ENCODE measurements around the gene GP9.

GP9 gene

GRCh38 chr3:129060276-129061022, at the start of gene GP9:
Gene GP9 (plus strand): TSS chr3:129060779. CDS start chr3:129061740, 961 bp downstream.
- Histone ChIP-seq H3K27me3 (ENCODE audit: control insufficient read depth, insufficient read depth, low read length) (no peaks in the 10 kb centered on the region), H3K9ac (ENCODE audit: low read length) (no peak within 1 kb of the TSS), H3K36me3 (ENCODE audit: control insufficient read depth, insufficient read depth, low read length) (no peaks in the 10 kb centered on the region), H3K4me3 (ENCODE audit: low read depth, low read length) (no peak within 1 kb of the TSS), H3K27ac (ENCODE audit: low read depth, low read length) (no peak within 1 kb of the TSS), H3K9me3 (ENCODE audit: control insufficient read depth, insufficient read depth, low read depth, low read length) (no peaks in the 10 kb centered on the region), H3K4me1 (ENCODE audit: control insufficient read depth, insufficient read depth, low read length) (no peaks in the 10 kb centered on the region)

GRCh38 chr3:129013491-129013891, 47.1 kb upstream of the GP9 start:
- no peaks in the 10 kb centered on the region for H3K36me3 ChIP-seq (ENCODE audit: control insufficient read depth, insufficient read depth, low read length)
- H3K27ac ChIP-seq (ENCODE audit: low read depth, low read length): no peak overlapping the region
- H3K9ac ChIP-seq (ENCODE audit: low read length): no peak overlapping the region
- H3K27me3 ChIP-seq (ENCODE audit: control insufficient read depth, insufficient read depth, low read length): peaks cover 7% of the 10 kb centered on the region; the same call in 1 of the 2 replicates
- peaks cover 7% of the 10 kb centered on the region; the same call in 1 of the 2 replicates for H3K4me1 ChIP-seq (ENCODE audit: control insufficient read depth, insufficient read depth, low read length)
- no peak overlapping the region for H3K4me3 ChIP-seq (ENCODE audit: low read depth, low read length)
- H3K9me3 ChIP-seq (ENCODE audit: control insufficient read depth, insufficient read depth, low read depth, low read length): no peaks in the 10 kb centered on the region

GRCh38 chr3:129014148-129014547, 46.4 kb upstream of the GP9 start:
- H3K4me3 ChIP-seq (ENCODE audit: low read depth, low read length): no peak overlapping the region
- H3K27ac ChIP-seq (ENCODE audit: low read depth, low read length): no peak overlapping the region
- peaks cover 2% of the 10 kb centered on the region; the same call in 1 of the 2 replicates for H3K27me3 ChIP-seq (ENCODE audit: control insufficient read depth, insufficient read depth, low read length)
- no peak overlapping the region for H3K9ac ChIP-seq (ENCODE audit: low read length)
- H3K4me1 ChIP-seq (ENCODE audit: control insufficient read depth, insufficient read depth, low read length): peaks cover 7% of the 10 kb centered on the region; the same call in 1 of the 2 replicates
- no peaks in the 10 kb centered on the region for H3K9me3 ChIP-seq (ENCODE audit: control insufficient read depth, insufficient read depth, low read depth, low read length)
- H3K36me3 ChIP-seq (ENCODE audit: control insufficient read depth, insufficient read depth, low read length): no peaks in the 10 kb centered on the region

GRCh38 chr3:129014793-129015345, 45.7 kb upstream of the GP9 start:
- H3K9ac ChIP-seq (ENCODE audit: low read length): no peak overlapping the region

GRCh38 chr3:129015388-129016105, 45.0 kb upstream of the GP9 start:
- no peak overlapping the region for H3K9ac ChIP-seq (ENCODE audit: low read length)
- H3K9me3 ChIP-seq (ENCODE audit: control insufficient read depth, insufficient read depth, low read depth, low read length): no peaks in the 10 kb centered on the region
- peak overlapping the region; percentile 40; the same call in 1 of the 2 replicates for H3K27ac ChIP-seq (ENCODE audit: low read depth, low read length)

More at GRCh38 chr3:129014793-129015345, 45.7 kb upstream of the GP9 start:
- no peaks in the 10 kb centered on the region for H3K27me3 ChIP-seq (ENCODE audit: control insufficient read depth, insufficient read depth, low read length)
- H3K4me3 ChIP-seq (ENCODE audit: low read depth, low read length): no peak overlapping the region
- no peaks in the 10 kb centered on the region for H3K36me3 ChIP-seq (ENCODE audit: control insufficient read depth, insufficient read depth, low read length)
- H3K27ac ChIP-seq (ENCODE audit: low read depth, low read length): no peak overlapping the region
- H3K9me3 ChIP-seq (ENCODE audit: control insufficient read depth, insufficient read depth, low read depth, low read length): no peaks in the 10 kb centered on the region
- H3K4me1 ChIP-seq (ENCODE audit: control insufficient read depth, insufficient read depth, low read length): peaks cover 7% of the 10 kb centered on the region; the same call in 1 of the 2 replicates

GRCh38 chr3:129016356-129016719, 44.2 kb upstream of the GP9 start:
- H3K36me3 ChIP-seq (ENCODE audit: control insufficient read depth, insufficient read depth, low read length): no peaks in the 10 kb centered on the region
- no peak overlapping the region for H3K4me3 ChIP-seq (ENCODE audit: low read depth, low read length)
- H3K9me3 ChIP-seq (ENCODE audit: control insufficient read depth, insufficient read depth, low read depth, low read length): no peaks in the 10 kb centered on the region
- H3K27me3 ChIP-seq (ENCODE audit: control insufficient read depth, insufficient read depth, low read length): no peaks in the 10 kb centered on the region
- no peak overlapping the region for H3K9ac ChIP-seq (ENCODE audit: low read length)
- no peak overlapping the region for H3K27ac ChIP-seq (ENCODE audit: low read depth, low read length)
- H3K4me1 ChIP-seq (ENCODE audit: control insufficient read depth, insufficient read depth, low read length): peaks cover 7% of the 10 kb centered on the region; the same call in 1 of the 2 replicates

More at GRCh38 chr3:129015388-129016105, 45.0 kb upstream of the GP9 start:
- peaks cover 7% of the 10 kb centered on the region; the same call in 1 of the 2 replicates for H3K4me1 ChIP-seq (ENCODE audit: control insufficient read depth, insufficient read depth, low read length)
- H3K36me3 ChIP-seq (ENCODE audit: control insufficient read depth, insufficient read depth, low read length): no peaks in the 10 kb centered on the region
- no peaks in the 10 kb centered on the region for H3K27me3 ChIP-seq (ENCODE audit: control insufficient read depth, insufficient read depth, low read length)
- no peak overlapping the region for H3K4me3 ChIP-seq (ENCODE audit: low read depth, low read length)

- H3K36me3 ChIP-seq (ENCODE audit: control insufficient read depth, insufficient read depth, low read length): no peaks in the 10 kb centered on the region
- no peaks in the 10 kb centered on the region for H3K9me3 ChIP-seq (ENCODE audit: control insufficient read depth, insufficient read depth, low read depth, low read length)
- no peak overlapping the region for H3K27ac ChIP-seq (ENCODE audit: low read depth, low read length)
- H3K4me1 ChIP-seq (ENCODE audit: control insufficient read depth, insufficient read depth, low read length): peaks cover 7% of the 10 kb centered on the region; the same call in 1 of the 2 replicates
- H3K4me3 ChIP-seq (ENCODE audit: low read depth, low read length): no peak overlapping the region
- H3K27me3 ChIP-seq (ENCODE audit: control insufficient read depth, insufficient read depth, low read length): no peaks in the 10 kb centered on the region
- H3K9ac ChIP-seq (ENCODE audit: low read length): no peak overlapping the region
Measured at GRCh38 chr3:129016720-129017483, 43.7 kb upstream of the GP9 start.

- no peaks in the 10 kb centered on the region for H3K27me3 ChIP-seq (ENCODE audit: control insufficient read depth, insufficient read depth, low read length)
- H3K4me1 ChIP-seq (ENCODE audit: control insufficient read depth, insufficient read depth, low read length): peaks cover 7% of the 10 kb centered on the region; the same call in 1 of the 2 replicates
- no peak overlapping the region for H3K4me3 ChIP-seq (ENCODE audit: low read depth, low read length)
- H3K9ac ChIP-seq (ENCODE audit: low read length): no peak overlapping the region
- no peak overlapping the region for H3K27ac ChIP-seq (ENCODE audit: low read depth, low read length)
- no peaks in the 10 kb centered on the region for H3K36me3 ChIP-seq (ENCODE audit: control insufficient read depth, insufficient read depth, low read length)
- H3K9me3 ChIP-seq (ENCODE audit: control insufficient read depth, insufficient read depth, low read depth, low read length): no peaks in the 10 kb centered on the region
Measured at GRCh38 chr3:129017484-129017899, 43.1 kb upstream of the GP9 start.

- H3K9ac ChIP-seq (ENCODE audit: low read length): no peak overlapping the region
- no peak overlapping the region for H3K4me3 ChIP-seq (ENCODE audit: low read depth, low read length)
- H3K27ac ChIP-seq (ENCODE audit: low read depth, low read length): no peak overlapping the region
- H3K4me1 ChIP-seq (ENCODE audit: control insufficient read depth, insufficient read depth, low read length): peaks cover 7% of the 10 kb centered on the region; the same call in 1 of the 2 replicates
- no peaks in the 10 kb centered on the region for H3K36me3 ChIP-seq (ENCODE audit: control insufficient read depth, insufficient read depth, low read length)
- H3K9me3 ChIP-seq (ENCODE audit: control insufficient read depth, insufficient read depth, low read depth, low read length): no peaks in the 10 kb centered on the region
- H3K27me3 ChIP-seq (ENCODE audit: control insufficient read depth, insufficient read depth, low read length): no peaks in the 10 kb centered on the region
Measured at GRCh38 chr3:129018271-129018670, 42.3 kb upstream of the GP9 start.

- H3K27ac ChIP-seq (ENCODE audit: low read depth, low read length): no peak overlapping the region
- H3K9me3 ChIP-seq (ENCODE audit: control insufficient read depth, insufficient read depth, low read depth, low read length): no peaks in the 10 kb centered on the region
- no peak overlapping the region for H3K4me3 ChIP-seq (ENCODE audit: low read depth, low read length)
- H3K36me3 ChIP-seq (ENCODE audit: control insufficient read depth, insufficient read depth, low read length): no peaks in the 10 kb centered on the region
- no peaks in the 10 kb centered on the region for H3K27me3 ChIP-seq (ENCODE audit: control insufficient read depth, insufficient read depth, low read length)
- peaks cover 7% of the 10 kb centered on the region; the same call in 1 of the 2 replicates for H3K4me1 ChIP-seq (ENCODE audit: control insufficient read depth, insufficient read depth, low read length)
- no peak overlapping the region for H3K9ac ChIP-seq (ENCODE audit: low read length)
Measured at GRCh38 chr3:129018751-129019150, 41.8 kb upstream of the GP9 start.
